HTERT RPE-1 (cell line): ENCODE measurements around the gene TCHH.
"Not testable (repeated sequence)": the region's sequence is repeated elsewhere in the genome, so short reads cannot be mapped to it uniquely, and the experiment has no call there.

Source experiments
- in situ Hi-C: fragments of 300-500 bp; cut with MboI; formaldehyde crosslinking; loops from 4 replicates; pipeline ENCODE4 v1.14.3; 2020; ENCODE audit warnings: low sequenced_read_pairs

Gene TCHH, protein sequence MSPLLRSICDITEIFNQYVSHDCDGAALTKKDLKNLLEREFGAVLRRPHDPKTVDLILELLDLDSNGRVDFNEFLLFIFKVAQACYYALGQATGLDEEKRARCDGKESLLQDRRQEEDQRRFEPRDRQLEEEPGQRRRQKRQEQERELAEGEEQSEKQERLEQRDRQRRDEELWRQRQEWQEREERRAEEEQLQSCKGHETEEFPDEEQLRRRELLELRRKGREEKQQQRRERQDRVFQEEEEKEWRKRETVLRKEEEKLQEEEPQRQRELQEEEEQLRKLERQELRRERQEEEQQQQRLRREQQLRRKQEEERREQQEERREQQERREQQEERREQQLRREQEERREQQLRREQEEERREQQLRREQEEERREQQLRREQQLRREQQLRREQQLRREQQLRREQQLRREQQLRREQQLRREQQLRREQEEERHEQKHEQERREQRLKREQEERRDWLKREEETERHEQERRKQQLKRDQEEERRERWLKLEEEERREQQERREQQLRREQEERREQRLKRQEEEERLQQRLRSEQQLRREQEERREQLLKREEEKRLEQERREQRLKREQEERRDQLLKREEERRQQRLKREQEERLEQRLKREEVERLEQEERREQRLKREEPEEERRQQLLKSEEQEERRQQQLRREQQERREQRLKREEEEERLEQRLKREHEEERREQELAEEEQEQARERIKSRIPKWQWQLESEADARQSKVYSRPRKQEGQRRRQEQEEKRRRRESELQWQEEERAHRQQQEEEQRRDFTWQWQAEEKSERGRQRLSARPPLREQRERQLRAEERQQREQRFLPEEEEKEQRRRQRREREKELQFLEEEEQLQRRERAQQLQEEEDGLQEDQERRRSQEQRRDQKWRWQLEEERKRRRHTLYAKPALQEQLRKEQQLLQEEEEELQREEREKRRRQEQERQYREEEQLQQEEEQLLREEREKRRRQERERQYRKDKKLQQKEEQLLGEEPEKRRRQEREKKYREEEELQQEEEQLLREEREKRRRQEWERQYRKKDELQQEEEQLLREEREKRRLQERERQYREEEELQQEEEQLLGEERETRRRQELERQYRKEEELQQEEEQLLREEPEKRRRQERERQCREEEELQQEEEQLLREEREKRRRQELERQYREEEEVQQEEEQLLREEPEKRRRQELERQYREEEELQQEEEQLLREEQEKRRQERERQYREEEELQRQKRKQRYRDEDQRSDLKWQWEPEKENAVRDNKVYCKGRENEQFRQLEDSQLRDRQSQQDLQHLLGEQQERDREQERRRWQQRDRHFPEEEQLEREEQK (N-terminal part only)

DNA sequence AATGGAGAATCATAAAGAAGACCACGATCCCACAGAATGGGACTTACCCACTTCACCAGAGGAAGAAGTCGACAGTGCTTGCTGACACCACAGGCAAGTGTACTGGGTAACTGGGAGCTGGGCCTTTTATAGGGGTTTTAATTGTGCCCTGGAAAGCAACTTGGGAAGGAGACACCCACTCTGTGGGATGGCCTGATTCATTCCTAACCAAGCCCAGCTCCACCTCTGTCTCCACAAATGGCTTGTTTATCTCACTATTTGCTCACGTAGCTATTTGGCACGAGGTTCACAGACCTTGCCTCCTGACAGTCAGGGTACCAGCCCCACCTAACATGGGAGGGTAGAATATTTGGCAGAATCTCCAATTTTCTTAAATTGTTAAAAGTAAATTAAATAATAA, at the start of gene TCHH:
Gene TCHH, minus strand, starts transcription at position 101 of the 400 bp plus-strand sequence. CDS start 1,364 bp downstream, outside the sequence.
- in situ Hi-C loops, result no loop called here

DNA sequence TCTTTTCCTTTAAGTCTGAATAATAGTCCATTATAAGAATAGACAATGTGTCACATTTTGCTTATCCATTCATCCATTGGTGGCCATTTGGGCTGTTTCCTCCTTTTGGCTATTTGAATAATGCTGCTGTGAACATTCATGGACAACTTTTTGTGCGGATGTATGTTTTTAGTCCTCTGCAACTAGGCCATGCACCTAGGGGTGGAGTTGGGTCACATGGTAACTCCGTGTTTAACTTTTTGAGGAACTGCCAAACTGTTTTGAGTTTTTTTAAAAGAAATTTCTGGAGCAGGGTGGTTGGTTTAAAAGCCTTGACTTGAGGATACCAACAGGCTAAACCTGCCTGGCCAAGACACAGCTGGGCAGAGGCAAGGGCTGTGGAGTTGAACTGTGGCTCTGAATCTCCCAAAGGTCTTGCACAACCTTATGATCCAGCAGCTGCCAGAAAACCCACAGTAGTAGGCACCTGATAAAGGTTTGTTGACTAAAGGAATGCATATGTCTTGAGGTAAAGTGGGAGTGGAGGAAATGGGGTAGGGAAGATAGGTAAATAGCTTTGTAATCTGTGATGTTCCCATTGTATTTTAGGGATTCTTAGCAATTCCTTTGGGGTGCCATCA, 49.4 kb upstream of the TCHH start:
- in situ Hi-C loops, result no loop called here

DNA sequence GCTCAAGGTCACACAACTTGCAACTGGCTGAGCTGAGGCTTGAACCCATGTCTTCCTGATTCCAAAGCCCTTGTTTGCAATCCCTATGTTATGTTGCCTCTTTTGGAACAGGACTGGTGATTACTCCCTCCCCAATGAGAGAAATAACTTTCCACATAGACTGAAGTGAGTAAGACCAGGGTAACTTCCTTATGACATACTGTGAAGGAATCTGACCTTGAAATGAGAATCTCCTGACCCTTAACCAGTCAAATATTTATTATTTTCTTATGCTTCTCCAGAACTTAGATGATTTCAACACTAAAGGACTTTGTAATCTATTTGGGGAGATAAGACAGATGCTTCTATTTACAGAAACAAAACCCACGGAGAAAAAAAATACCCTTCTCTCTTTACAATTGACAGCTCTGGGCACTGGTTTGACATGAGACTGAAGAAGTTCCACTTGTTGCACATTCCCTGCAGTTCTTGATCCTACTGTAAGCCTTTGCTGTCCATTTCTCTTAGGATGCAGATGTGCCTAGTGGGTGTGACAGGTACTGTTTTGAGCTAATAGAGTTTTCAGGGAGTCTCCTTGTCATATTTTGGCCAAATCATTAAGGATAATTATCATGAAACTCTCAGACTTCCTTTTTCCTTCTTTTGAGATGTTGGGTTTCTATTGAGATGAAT, 47.7 kb upstream of the TCHH start:
- in situ Hi-C loops, result no loop called here

DNA sequence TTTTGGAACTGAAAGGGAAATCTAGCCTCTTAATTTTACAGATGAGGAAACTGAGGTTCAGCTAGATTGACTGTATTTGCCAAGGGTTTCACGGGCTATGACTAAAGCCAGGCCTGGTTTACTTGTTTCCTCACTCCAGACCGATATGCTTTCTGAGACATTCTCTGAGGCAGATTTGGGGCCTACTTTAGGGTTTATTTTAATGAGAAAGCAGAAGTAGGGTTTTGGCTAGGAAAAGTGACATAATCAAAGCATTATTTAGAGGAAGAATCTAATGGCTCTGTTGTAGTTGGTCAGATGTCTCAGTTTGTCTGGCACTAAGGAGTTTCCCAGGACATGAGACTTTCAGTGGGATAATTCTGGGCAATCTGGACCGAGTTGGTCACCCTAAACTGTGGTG, 45.3 kb upstream of the TCHH start:
- in situ Hi-C loops, result no loop called here

DNA sequence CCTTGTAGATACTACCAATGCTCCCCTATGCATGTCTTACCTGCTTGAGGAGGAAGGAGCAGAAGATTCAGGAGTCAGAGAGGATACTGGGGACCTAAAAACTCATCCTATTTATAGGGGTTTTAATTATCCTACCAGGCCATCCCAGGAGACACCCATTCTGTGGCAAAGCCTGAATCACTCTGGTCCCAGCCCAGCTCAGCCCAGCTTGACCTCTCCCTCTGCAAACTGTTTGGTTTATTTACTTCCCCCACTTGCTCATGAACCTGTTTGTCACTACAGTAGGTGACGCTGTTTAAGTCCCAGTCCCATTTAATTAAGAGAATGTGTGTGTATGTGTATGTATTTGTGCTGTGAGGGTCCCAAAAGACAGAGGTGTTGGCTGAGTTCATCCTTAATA, 43.9 kb upstream of the TCHH start, which contains the start of gene RPTN:
Gene RPTN, minus strand, starts transcription at position 85 of the 400 bp plus-strand sequence. CDS start 1,339 bp downstream, outside the sequence.
- in situ Hi-C loops, result no loop called here

DNA sequence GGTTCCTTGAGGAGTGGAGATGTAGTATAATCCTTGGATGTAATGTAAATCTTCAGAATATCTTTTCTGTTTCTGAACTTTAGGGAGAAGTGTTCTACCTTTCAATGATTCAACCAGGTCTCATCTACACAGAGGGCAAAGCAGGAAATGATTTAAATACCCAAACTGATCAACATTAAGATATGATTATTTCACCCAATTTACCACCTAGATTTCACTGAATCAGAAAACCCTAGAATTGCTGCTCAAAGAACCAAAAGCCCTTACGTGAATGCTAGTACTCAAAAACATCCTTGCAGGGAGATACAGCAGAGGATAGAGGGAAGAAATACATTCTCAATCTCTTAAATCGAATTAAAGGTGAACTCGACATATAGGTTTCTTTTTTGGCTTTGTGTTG, 38.8 kb upstream of the TCHH start:
- in situ Hi-C loops, result no loop called here

DNA sequence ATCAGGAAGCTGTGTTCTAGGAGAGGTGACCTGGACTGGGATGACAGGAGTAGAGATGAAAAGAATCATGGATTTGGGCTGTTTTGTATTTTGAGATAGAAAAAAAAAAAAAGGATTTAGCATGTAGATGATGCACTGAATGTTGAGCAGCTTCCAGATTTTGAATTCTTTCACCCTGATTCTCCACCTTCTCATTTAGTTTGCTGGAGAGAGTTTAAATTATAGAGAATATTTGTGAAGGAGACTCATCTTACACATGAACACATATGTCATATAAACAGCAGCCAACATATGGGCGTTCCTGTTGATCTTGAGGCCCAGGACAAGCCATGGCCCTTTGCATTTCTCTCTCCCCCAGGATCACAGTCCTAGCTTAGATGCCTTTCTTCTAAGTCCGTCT, 36.4 kb upstream of the TCHH start:
- in situ Hi-C loops, result no loop called here

DNA sequence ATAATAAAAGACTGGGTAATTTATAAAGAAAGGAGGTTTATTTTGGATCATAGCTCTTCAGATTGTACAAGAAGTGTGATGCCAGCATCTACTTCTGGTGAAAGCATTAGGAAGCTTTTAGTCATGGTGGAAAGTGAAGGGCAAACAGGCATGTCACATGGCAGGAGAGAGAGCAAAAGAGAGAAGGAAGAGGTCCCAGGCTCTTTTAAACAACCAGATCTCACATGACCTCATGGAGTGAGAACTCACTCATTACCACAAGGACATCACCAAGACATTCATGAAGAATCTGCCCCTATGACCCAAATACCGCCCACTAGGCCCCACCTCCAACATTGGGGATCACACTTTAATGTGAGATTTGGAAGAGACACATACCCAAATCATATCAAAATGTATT, 33.7 kb upstream of the TCHH start:
- in situ Hi-C loops, result no loop called here

DNA sequence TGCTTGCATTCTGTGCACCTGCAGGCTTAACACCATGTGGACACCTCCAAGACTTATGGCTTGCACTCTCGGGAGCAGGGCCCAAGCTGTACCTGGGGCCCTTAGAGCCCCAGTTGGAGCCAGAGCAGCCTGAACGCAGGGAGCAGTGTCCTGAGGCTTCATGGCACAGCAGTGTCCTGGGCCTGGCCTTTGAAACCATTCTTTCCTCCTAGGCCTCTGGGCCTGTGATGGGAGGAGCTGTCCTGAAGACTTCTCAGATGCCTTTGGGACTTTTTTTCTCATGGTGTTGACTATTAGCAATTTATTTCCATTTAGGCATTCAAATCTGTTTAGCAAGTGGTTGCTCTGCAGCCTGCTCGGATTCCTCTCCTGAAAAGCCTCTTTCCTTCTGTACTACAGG, 32.8 kb upstream of the TCHH start:
- in situ Hi-C loops, result no loop called here

DNA sequence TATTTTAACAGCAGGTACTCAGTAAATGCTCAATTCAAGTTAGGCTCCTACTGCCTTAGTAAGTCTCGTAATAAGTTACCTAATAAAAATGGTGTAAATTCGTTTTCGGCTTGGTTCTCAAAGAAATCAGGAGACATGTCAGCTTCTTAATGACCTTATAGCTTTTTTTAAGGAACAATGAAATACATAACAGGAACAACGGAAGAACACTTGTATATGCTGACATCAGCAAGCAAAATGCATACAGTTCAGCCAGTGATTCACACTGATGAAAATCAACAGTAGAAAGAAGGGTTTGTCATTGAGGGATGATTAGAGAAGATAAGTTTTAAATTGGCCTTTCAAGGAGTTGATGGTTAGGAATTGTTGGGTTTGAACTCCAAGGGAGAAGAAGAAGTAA, 30.5 kb upstream of the TCHH start:
- in situ Hi-C loops, result no loop called here

DNA sequence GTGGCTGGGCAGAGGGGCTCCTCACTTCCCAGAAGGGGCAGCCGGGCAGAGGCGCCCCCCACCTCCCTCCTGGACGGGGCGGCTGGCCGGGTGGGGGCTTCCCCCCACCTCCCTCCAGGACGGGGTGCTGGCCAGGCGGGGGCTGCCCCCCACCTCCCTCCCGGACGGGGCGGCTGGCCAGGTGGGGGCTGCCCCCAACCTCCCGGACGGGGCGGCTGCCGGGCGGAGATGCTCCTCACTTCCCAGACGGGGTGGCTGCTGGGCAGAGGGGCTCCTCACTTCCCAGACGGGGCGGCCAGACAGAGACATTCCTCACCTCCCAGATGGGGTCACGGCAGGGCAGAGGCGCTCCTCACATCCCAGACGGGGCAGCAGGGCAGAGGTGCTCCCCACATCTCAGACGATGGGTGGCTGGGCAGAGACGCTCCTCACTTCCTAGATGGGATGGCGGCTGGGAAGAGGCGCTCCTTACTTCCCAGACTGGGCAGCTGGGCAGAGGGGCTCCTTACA, 29.5 kb upstream of the TCHH start:
- in situ Hi-C loops, result not testable (repeated sequence)

DNA sequence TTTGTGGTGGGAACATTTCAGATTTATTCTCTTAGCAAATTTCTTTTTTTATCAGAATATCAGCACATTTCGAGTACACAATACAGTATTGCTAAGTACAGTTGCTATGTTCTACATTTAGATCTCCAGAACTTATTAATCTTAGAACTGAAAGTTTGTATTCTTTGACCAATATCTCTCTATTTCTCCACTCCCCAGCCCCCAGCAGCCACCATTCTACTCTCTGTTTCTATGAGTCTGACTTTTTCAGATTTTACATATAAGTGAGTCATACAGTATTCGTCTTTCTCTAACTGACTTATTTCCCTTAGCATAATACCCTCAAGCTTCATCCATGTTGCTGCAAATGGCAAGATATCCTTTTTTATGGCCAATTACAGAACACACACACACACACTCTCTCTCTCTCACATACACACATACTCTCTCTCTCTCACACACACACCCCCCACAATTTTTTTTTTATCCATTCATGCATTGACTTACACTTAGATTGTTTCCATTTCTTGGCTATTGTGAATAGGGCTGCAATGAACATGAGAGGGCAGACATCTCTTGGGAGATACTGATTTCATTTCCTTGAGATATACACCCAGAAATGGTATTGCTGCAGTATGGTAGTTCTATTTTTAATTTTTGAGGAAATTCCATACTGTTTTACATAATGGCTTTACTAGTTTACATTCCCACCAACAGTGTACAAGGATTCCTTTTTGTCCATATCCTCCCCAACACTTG, 28.1 kb upstream of the TCHH start:
- in situ Hi-C loops, result no loop called here

DNA sequence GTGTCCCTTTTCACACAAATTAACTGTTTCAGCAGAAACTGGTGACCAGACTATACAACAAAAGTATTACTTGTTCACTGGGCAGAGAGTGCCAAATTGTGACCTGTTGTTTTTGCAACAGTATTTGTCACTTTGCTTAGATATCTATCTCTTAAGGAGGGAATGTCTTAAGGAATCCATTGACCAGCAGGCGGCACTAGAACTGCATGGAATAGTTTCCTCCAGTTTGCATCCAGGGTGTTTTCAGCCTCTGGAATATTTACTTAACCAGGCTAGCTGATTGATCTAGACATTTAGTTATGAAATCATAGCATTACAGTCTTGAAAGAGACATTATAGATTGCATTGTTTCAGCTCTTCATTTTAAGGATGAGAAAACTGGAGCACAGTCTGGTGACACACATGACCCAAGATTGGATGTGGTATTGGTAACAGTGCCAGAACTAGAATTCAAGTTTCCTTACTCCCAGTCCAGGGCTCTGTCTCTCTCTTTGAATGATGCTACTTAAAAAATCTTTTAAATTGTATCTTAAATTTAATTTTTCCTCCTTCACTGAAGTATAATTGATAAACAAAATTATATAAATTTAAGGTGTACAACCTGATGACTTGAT, 26.8 kb upstream of the TCHH start:
- in situ Hi-C loops, result no loop called here

DNA sequence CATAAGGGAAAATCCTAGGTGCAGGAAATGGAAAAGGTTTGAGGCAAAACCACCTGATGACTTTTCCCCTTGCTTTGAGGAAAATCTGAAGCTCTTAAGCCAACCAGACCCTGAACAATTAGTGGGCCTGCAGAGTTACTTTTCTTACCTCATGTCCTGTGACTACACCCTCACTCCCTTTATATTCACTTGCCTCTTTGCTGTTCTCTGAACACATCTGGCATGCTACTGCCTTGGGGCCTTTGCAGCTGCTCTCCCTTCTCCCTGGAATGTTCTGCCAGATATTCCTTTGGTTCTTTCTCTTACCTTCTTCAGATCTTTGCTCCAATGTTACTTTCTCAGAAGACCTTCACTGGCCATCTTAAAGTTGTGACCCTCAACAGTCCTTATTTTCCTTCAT, 22.0 kb upstream of the TCHH start:
- in situ Hi-C loops, result no loop called here

DNA sequence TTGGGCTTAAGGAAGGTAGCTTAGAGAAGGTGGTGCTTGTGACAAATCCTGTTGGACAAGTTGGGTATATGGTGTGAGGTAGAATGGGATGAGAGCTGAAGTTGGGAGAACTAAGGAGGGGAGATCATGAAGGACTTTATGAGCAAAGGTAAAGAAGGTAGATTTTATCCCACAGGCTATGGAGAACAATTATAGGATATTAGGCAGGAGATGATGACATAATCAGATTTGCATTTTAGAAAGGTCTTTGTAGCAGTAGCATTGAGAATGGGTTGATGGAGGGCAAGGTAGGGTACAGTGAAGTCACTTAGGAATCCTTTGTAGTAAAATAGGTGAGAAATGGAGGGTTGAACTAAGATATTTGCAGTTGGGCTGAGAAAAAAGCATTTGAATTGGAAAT, 14.9 kb upstream of the TCHH start:
- in situ Hi-C loops, result no loop called here

DNA sequence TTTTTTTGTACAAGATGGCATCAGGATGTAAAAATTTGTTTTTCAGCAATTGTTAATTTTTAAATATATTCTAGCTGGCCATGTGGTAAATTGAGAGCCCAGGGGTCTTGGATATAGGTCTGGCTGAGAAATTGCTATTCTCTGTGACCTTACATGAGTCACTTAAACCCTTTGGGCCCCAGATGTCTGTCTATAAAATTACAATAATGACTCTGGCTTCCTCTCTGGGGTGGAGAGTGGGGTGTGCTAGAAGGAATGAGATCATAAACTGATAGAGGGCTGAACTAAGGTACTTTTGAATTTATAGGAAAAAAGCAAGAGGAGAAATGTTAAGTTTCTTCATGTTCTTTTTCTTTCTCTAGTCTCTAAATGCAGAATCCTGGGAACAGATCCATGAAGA, 12.4 kb upstream of the TCHH start:
- in situ Hi-C loops, result no loop called here

DNA sequence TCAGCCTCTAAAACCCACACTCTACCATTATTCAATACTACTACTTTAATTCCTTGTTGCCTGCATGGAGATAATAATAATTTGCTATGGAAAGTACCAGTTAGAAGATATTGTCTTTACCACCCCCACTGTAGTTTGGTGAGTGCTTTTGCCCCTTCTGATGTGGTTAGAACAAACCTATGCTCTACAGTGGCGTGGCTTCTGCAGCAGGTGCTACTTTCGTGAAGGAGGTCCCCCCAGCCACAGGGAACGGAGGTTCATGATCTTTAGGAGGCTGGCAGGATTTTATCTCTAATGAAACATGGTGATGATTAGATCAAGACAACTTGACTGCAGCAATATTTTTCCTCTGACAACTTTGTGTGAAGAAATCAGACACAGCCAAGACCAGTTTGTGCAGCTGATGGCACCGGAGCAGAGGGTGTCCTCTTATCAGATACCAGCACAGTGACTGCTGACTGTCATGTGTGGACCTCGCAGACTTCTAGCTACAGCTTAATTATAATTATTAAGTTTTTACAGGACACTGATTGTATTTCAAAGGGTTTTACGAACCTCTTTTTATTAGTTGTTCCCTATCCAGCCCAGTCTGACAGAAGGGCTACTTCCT, 10.7 kb upstream of the TCHH start:
- in situ Hi-C loops, result no loop called here

DNA sequence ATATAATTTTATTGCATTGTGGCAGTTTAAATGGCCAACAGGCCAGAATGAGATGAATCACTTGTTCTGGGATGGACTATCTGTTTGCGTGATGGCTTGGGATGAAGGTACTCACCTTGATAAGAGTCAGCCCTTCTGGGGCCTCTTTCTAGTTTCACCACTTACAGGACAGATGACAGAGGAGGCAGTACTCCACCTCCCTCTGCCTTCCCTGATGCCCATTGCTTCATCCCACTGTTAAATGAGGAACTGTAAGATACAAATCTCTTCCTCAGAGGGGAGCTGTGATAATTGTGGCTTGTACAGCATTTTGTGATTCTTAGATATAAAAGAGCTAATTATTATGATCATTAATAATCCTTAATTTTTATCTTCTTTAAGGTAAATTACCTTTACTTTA, 3.7 kb upstream of the TCHH start:
- in situ Hi-C loops, result no loop called here
